HG02759 (cell line): ENCODE data around the gene ZNF384.

Experiments
- ATAC-seq: cut with Tn5 transposase; IDR thresholded peaks from one replicate; pipeline ENCODE4 v1.9.1; 2021; ENCODE audit warnings: mild to moderate bottlenecking, moderate library complexity; ENCODE audit not compliant: unreplicated experiment

Gene ZNF384

GRCh38 chr12:6699259-6699988 is 10.2 kb upstream of the ZNF384 start:
- ATAC-seq = no peak

- no peak for ATAC-seq
Observed at GRCh38 chr12:6698352-6699046, 9.3 kb upstream of the ZNF384 start.

DNA sequence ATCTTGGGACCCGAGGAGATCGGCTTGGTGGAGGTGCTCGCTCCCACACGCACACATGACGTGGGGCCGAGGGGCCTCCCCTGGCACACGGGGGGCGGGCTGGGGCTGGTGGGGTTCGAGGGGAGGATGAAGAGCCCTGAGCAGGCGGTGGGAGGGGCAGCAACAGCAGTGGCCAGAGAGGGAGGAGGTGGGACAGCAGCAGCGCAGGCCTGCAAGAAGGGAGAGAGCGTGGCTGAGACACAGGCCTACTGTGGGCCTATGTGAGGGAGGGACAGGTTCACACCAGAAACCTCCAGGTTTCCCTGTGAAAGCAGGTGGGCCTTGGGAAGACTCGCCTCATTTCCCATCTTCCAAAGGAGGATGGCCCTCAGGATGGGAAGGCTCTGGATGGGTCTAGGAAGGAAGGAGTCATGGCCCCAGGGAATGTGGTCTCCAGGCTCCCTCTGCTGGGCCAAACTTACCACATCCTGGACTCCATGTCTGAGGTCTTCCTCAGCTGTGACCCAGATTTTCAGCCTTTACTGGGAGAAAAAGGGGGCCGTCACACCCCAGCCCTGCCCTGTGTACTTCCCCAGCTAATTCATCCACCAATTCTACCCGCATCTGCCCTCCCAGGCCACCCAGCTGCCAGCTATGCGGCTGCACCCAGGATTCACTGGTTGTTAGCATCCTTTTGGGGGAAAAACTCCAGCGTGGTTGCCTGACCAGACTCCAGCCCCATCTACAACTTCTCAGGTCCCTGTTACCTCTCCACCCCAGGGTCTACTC is 8.6 kb upstream of the ZNF384 start:
- ATAC-seq = no peak

- ATAC-seq = no peak
Observed at GRCh38 chr12:6696690-6697583, 7.8 kb upstream of the ZNF384 start.

DNA sequence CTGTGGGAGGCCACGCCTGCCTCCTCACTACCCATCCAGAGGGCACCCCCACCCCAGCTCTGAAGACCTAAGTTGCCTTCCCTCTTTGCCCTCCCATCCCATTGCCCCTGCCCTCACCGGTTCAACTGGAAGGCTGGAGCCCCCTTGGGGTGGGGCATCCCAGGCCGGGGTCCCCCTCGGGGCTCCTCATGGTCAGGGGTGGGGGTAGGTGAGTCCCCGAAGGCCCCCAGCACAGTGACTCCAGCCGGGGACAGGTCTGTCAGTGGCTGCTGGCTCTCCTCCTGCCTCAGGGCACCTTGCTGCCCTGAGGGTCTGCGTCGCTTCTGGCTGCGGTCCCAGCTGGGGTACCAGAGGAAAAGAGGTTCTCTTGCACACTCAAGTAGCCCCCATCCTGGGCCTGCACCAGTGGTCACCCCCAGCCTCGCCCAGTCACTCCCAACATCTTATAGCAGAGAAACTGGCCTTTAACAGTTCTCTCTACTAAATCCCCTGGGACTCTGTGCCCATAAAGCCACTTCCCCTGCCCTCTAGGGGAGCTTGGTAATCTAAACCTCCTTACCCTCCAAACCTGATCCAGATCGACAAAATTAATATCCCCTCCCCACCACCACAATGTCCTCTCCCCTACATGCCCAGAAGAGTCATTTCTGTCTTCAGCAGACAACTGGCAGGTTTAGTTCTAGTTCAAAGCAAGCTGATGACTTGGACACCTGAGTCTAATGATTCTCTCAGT is 6.3 kb upstream of the ZNF384 start:
- no peak for ATAC-seq

- no peak for ATAC-seq
Observed at GRCh38 chr12:6694701-6695100, 5.5 kb upstream of the ZNF384 start.

GRCh38 chr12:6693832-6694355 is 4.7 kb upstream of the ZNF384 start:
- ATAC-seq = no peak

- ATAC-seq = no peak
Observed at GRCh38 chr12:6692888-6693287, 3.7 kb upstream of the ZNF384 start.

DNA sequence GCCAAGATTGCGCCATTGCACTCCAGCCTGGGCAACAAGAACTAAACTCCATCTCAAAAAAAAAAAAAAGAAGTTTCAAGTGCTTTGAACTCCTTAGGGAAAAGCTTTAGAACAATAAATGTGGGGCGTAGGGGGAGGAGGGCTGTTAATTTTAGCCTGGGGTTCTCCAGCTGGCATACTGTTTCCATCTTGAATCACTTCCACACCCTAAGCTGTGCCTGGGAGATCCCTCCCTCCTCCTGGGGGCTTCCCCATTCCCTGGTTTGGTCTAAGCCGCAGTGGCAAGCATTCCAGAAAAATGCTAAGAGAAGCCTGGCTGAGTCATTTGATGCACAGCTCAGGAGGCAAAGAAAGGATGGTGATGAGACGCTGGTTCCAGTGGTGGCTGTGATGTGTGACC is 2.3 kb upstream of the ZNF384 start:
- no peak for ATAC-seq

DNA sequence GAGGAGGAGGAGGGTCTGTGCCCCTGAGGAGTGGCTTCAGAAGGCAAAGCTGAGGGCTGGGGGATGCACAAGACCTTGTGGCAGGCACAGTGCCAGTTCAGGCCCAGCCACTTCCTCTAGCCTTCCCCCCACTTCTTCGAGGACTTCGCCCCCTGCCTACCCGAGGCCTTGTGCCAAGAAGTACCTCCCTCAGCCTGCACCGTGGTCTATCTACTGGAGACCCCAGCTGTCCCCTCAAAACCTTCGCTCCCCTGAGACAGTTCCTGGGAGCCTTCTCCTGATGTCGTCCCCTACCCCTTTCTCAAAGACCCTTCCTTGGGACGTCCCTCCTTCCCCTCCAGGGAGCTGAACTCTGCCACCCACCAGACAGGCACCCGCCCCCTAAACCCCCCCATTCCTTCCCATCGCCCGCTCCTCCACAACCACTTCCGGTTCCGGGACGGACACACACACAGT is 604 bp downstream of the ZNF384 start:
- peak; percentile 4 for ATAC-seq

DNA sequence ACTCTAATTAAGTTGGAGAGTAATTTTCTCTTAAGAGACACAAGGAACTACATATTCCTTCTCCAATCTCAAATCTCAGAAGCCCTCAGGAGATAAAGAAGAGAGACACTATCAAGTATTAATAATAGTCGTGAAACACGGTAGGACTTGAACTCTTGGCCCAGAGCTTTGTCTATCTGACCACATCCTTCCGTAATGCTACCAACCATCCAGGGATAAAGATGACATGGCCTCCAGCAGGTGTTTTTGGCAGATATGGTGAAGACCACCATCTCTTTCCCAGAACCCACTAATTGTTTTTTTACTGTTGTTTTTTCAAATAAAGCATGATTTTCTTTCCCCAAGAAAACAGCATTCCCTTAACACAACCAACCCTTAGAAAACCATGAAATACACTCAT is 3.4 kb downstream of the ZNF384 start:
- no peak for ATAC-seq

DNA sequence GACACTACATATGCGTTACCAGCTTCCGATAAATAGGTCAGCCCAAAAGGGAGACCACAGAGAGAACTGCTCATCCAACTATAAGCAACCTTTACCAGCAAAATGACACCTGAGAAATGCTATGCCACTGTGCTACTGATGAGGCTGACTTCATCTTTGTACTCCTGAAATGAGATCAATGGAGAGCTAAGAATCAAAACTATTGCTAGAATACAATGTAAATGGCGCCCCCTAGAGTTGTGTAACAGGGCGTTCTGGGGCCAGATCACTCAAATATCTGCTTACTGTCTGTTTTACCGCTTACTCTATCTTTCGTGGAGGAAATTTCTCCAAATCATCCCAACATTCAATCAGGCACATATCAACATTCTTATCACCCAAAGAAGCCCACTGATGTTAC is 4.6 kb downstream of the ZNF384 start:
- ATAC-seq = no peak

GRCh38 chr12:6676962-6677361 is 12.2 kb downstream of the ZNF384 start:
- ATAC-seq = no peak

DNA sequence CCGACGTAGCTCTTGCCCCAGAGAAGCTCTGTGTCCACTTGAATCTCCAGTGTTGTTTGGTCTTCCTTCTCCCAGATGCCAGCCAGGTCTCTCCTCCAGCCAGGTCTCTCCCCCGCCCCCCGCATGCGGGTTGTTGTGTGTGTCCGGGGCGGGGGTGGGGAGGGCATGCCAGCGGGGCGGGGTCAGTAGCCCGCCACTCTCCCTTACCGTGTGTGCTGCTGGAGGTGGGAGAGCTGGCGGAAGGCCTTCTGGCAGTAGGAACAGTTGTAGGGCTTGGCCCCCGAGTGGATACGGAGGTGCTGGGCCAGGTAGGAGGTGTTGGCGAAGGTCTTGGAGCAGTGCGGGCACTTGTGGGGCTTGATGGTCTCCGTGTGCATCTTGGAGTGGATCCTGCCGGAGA is 17.0 kb downstream of the ZNF384 start:
- no peak for ATAC-seq

DNA sequence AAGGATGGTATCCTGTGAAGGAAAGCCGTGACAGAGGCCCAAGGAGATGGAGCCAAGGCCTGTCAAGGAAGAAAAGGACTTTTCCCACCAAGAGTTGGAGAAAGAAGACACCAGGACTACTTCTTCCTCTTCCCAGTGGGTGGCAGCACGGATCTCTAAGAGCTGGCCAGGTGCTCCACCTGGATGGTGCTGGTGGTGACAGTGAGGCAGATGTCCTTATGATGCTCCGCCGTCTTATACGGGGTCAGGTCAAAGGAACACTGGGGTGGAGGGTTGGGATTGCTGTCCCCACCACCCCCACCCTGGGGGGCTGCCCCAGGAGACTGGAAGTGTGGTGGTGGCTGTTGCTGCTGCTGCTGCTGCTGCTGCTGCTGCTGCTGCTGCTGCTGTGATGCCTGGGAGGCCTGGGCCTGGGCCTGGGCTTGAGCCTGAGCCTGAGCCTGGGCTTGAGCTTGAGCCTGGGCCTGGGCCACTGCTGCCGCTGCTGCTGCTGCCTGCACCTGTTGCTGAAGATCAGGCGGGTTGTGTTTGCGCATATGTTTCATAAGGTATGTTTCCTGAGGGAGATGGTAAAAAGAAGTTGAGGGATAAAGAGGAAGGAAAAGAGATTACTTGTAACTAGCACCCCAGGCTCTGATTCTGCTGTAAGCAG is 21.5 kb downstream of the ZNF384 start:
- no peak for ATAC-seq

- ATAC-seq = no peak
Observed at GRCh38 chr12:6666211-6666610, 23.0 kb downstream of the ZNF384 start.

GRCh38 chr12:6664902-6665301 is 24.3 kb downstream of the ZNF384 start:
- no peak for ATAC-seq

GRCh38 chr12:6662906-6663742 is 26.1 kb downstream of the ZNF384 start, which contains the start of gene ING4:
Gene ING4 (minus strand): TSS chr12:6663119. CDS start chr12:6663101, 18 bp downstream.
- peak; percentile 98 for ATAC-seq

DNA sequence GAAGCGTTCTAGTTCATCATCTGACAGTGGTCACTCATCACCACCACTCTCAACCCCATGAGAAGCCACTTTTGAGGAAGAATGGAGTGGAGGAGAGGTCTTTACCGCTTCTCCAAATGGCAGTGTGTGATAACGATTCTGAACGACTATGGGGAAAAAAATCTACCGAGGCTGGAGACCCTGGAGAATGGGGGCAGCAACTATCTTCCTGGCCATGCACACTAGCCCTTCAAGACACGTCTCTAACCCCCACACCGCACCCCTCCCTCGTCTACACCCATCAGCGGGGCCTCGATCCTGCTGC is 26.6 kb downstream of the ZNF384 start:
- ATAC-seq = peak; percentile 29
